GM18870 (cell line): ENCODE data around the gene GBGT1.
"Not testable (repeated sequence)": the region's sequence is repeated elsewhere in the genome, so short reads cannot be mapped to it uniquely, and the experiment has no call there.

Source experiments
- ATAC-seq: cut with Tn5 transposase; IDR thresholded peaks from one replicate; pipeline ENCODE4 v1.9.1; 2021; ENCODE audit warnings: moderate library complexity; ENCODE audit not compliant: unreplicated experiment

Gene GBGT1

GRCh38 chr9:133199648-133200321, 36.1 kb upstream of the GBGT1 start:
- ATAC-seq, result no peak

GRCh38 chr9:133195029-133195428, 31.3 kb upstream of the GBGT1 start:
- no peak for ATAC-seq

GRCh38 chr9:133194597-133194996, 30.9 kb upstream of the GBGT1 start:
- ATAC-seq, result no peak

- no peak for ATAC-seq
Measured at GRCh38 chr9:133191989-133192388, 28.3 kb upstream of the GBGT1 start.

GRCh38 chr9:133189826-133190225, 26.1 kb upstream of the GBGT1 start:
- no peak for ATAC-seq

- no peak for ATAC-seq
Measured at GRCh38 chr9:133188843-133189180, 25.1 kb upstream of the GBGT1 start.

GRCh38 chr9:133188006-133188842, 24.5 kb upstream of the GBGT1 start:
- no peak for ATAC-seq

- no peak for ATAC-seq
Measured at GRCh38 chr9:133187561-133188005, 23.9 kb upstream of the GBGT1 start.

- no peak for ATAC-seq
Measured at GRCh38 chr9:133186736-133187135, 23.0 kb upstream of the GBGT1 start.

GRCh38 chr9:133184971-133185370, 21.3 kb upstream of the GBGT1 start:
- ATAC-seq, result no peak

GRCh38 chr9:133182151-133182550, 18.4 kb upstream of the GBGT1 start:
- ATAC-seq, result no peak

- no peak for ATAC-seq
Measured at GRCh38 chr9:133181561-133181960, 17.8 kb upstream of the GBGT1 start.

- ATAC-seq, result no peak
Measured at GRCh38 chr9:133180953-133181352, 17.2 kb upstream of the GBGT1 start.

GRCh38 chr9:133173056-133173455, 9.3 kb upstream of the GBGT1 start:
- ATAC-seq, result no peak

- ATAC-seq, result no peak
Measured at GRCh38 chr9:133171161-133171961, 7.6 kb upstream of the GBGT1 start.

- ATAC-seq, result no peak
Measured at GRCh38 chr9:133170716-133171115, 7.0 kb upstream of the GBGT1 start.

- ATAC-seq, result not testable (repeated sequence)
Measured at GRCh38 chr9:133169687-133170086, 6.0 kb upstream of the GBGT1 start.

- no peak for ATAC-seq
Measured at GRCh38 chr9:133169102-133169501, 5.4 kb upstream of the GBGT1 start.

GRCh38 chr9:133168432-133168831, 4.7 kb upstream of the GBGT1 start:
- ATAC-seq, result no peak

- ATAC-seq, result no peak
Measured at GRCh38 chr9:133167769-133168168, 4.1 kb upstream of the GBGT1 start.

GRCh38 chr9:133167096-133167730, 3.5 kb upstream of the GBGT1 start:
- no peak for ATAC-seq
